Heart right ventricle (tissue), 16 donors: Measurements from ENCODE around the gene SFMBT2. TPM values are rescaled to one million over a fixed set of nuclear protein-coding genes. Genes with fewer than 3 reads are reported as not detected.
A peak's percentile ranks its signal among the peaks of the same experiment; 100 is the strongest.

Experiments used
- ATAC-seq, 8 donors: fragments of 200-7000 bp; cut with Tn5 transposase; one replicate each; pipeline ENCODE4 v1.9.1; 2020; ENCODE audit warnings: mild to moderate bottlenecking in 8 of 8, moderate library complexity in 8 of 8, moderate number of reproducible peaks in 1 of 8
- DNase-seq, 2 donors: peaks; one replicate each; pipeline ENCODE4 v3.0.0-alpha.2; 2020
- H3K27ac ChIP-seq, 10 donors: fragments of 200-600 bp; sonication (generic) in 2 of 10; one replicate each; pipeline versions ENCODE4 v1.5.0 to v1.8.0; 2020 to 2022; ENCODE audit warnings: mild to moderate bottlenecking in 3 of 10
- H3K27me3 ChIP-seq, 7 donors: fragments of 200-600 bp; one replicate each; pipeline ENCODE4 v1.8.0; 2021 to 2022; ENCODE audit warnings: mild to moderate bottlenecking in 2 of 7
- H3K36me3 ChIP-seq, 9 donors: fragments of 200-600 bp; sonication (generic) in 1 of 9; one replicate each; pipeline versions ENCODE4 v1.5.0 to v1.8.0; 2020 to 2022; ENCODE audit warnings: mild to moderate bottlenecking in 2 of 9
- H3K4me1 ChIP-seq, 9 donors: fragments of 200-600 bp; sonication (generic) in 1 of 9; one replicate each; pipeline versions ENCODE4 v1.5.0 to v1.8.0; 2020 to 2022; ENCODE audit warnings: mild to moderate bottlenecking in 4 of 9
- H3K4me3 ChIP-seq, 10 donors: fragments of 200-600 bp; sonication (generic) in 2 of 10; one replicate each; pipeline versions ENCODE4 v1.5.0 to v1.8.0; 2020 to 2022; ENCODE audit warnings: mild to moderate bottlenecking in 7 of 10, moderate library complexity in 2 of 10
- H3K9me3 ChIP-seq, 11 donors: fragments of 200-600 bp in 10 of 11; sonication (generic) in 2 of 11; one replicate each; pipeline versions ENCODE4 v1.5.0 to v1.8.0; 2013 to 2022; ENCODE audit warnings: mild to moderate bottlenecking in 2 of 11, control low read depth in 1 of 11, moderate library complexity in 1 of 11
- WGBS, 2 donors: extraction: QIAGEN DNeasy Blood & Tissue Kit; methylation state at CpG; one replicate each; pipeline ENCODE4 v1.1.7; 2013; ENCODE audit warnings: inconsistent platforms in 1 of 2; 5-methylcytosine and 5-hydroxymethylcytosine counted together
- intact Hi-C, 10 donors: fragments of 100-400 bp; cut with DNase I; formaldehyde crosslinking; loops; one replicate each; pipeline versions ENCODE4 v1.11.1 to v1.14.2; 2022
- polyA plus RNA-seq, 2 donors: library from polyadenylated mRNA; stranded (reverse); fragments of 200-250 nt; gene quantifications; one replicate each; pipeline ENCODE4 v1.2.3, GENCODE V29; 2013
- total RNA-seq, 10 donors: library from RNA; stranded (reverse); fragmentation: NEBNext Ultra II Directional in 3 of 10; extraction: Animal tissue kit (Norgen Biotek cat#: 25700) in 3 of 10; gene quantifications; one replicate each; pipeline versions ENCODE4 v1.2.1 to v1.2.4, GENCODE V29; 2021 to 2023
- TF ChIP-seq, protein P1 (sequence below), 9 donors: fragments of 200-600 bp; sonication (generic) in 2 of 9; IDR thresholded peaks; one replicate each; pipeline versions ENCODE4 v1.5.0 to v1.8.0; 2021 to 2022; ENCODE audit warnings: antibody characterized with exemption in 9 of 9, mild to moderate bottlenecking in 5 of 9, moderate library complexity in 1 of 9
- donor health status: Arrhythmogenic right ventricular cardiomyopathy.
- donor health status: ischemic (EF 13 %, LVEDD 7.1; RV severe dilation, severe dysfunction).
- donor health status: healthy with polysubstance abuse.
- donor health status: DM: no; HTN: yes; CAD: no.
- donor health status: DM: no; HTN: no; CAD: no.
- donor health status: ischemic (EF 25% LVEDD 6.9; RV normal size, moderate dysfunction).
- donor health status: ischemic (EF 25% LVEDD 5.7; RV mildly dilated, moderate dysfunction).
- donor health status: healthy.
- donor health status: DM: yes; HTN: yes; CAD: no.
- donor health status: Ischemic cardiomyopathy.
- donor health status: ischemic (EF 35%, LVEDD 5.7; RV mildly dilated, moderate dysfunction).
- donor health status: nonischemic (EF 11% LVEDD 7.7; RV severe dilation, severe dysfunction).
- donor health status: DM: yes; HTN: yes; CAD: no.
- donor health status: PGD.
- donor health status: ischemic (EF 29% LVEDD 5.4; RV normal size, mild dysfunction).
- donor health status: nonischemic (EF 23%, LVEDD 6.1; RV moderate dilation, normal function).

The SFMBT2 gene
- total and polyA plus RNA-seq, 12 donors: 4.1 to 14.2 (median 10.0) TPM

DNA sequence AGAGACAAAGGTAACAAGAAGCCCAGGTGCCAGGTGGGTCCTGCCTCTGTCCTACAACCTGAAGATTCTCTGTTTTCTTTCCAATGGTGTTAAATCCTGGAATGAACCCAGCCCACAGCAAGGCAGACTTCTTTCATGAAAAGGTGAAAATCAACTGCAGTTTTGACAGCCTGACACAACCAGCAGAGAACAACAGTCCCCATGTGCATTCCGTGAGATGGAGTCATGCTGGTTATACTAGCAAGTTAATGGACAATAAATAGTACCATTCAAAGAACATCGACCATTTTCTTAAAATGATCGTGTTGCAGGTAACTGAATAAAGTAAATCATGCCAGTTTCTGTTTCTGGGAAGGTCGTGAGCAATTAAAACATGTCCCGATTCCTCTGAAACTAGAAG lies 131.5 kb downstream of the SFMBT2 start:
- intact Hi-C loops: no loop called here
- ATAC-seq (no peak), DNase-seq (no peak)
- TF ChIP-seq, protein P1, sequence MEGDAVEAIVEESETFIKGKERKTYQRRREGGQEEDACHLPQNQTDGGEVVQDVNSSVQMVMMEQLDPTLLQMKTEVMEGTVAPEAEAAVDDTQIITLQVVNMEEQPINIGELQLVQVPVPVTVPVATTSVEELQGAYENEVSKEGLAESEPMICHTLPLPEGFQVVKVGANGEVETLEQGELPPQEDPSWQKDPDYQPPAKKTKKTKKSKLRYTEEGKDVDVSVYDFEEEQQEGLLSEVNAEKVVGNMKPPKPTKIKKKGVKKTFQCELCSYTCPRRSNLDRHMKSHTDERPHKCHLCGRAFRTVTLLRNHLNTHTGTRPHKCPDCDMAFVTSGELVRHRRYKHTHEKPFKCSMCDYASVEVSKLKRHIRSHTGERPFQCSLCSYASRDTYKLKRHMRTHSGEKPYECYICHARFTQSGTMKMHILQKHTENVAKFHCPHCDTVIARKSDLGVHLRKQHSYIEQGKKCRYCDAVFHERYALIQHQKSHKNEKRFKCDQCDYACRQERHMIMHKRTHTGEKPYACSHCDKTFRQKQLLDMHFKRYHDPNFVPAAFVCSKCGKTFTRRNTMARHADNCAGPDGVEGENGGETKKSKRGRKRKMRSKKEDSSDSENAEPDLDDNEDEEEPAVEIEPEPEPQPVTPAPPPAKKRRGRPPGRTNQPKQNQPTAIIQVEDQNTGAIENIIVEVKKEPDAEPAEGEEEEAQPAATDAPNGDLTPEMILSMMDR (IDR thresholded peaks at IDR 0.05): no peak
- Histone ChIP-seq H3K4me1 (peaks cover 0 to 16% (median 0%) of the 10 kb centered on the region in 9 donors), H3K4me3 (no peak overlapping the region), H3K9me3 (no peaks in the 10 kb centered on the region), H3K27me3 (no peaks in the 10 kb centered on the region), H3K27ac (no peak overlapping the region), H3K36me3 (peaks cover 0 to 20% (median 0%) of the 10 kb centered on the region in 9 donors)
- WGBS, 2 donors: 84 to 96% methylated on average over 5 of the region's 5 CpGs

DNA sequence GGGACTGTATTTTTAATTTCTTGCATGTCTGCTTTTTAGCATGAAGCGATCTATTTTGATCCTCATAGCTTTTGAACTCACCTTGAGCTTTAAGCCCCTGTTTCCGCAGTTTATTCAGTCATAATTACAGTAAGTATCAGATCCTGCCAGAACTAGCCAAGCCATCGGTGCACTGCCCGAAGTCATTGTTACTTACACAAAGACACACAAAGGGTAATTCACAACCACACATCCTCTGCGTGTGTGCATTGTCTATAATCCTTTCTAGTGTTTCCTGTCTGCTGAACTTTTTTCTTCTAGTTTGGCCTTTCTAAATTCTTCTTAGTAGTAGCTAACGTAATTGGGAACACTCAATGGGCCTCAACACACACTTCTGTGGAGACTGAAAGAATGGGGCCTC lies 133.0 kb downstream of the SFMBT2 start:
- peaks cover 0 to 21% (median 0%) of the 10 kb centered on the region in 9 donors for H3K36me3 ChIP-seq
- DNase-seq (no peak), ATAC-seq (peak in 6 of 8 donors; percentile 44 to 85 (median 64))
- H3K9me3 ChIP-seq: no peaks in the 10 kb centered on the region
- H3K4me1 ChIP-seq: peaks cover 0 to 11% (median 0%) of the 10 kb centered on the region in 9 donors
- intact Hi-C loops: no loop called here
- H3K27me3 ChIP-seq: no peaks in the 10 kb centered on the region
- H3K4me3 ChIP-seq: no peak overlapping the region
- WGBS, 2 donors: 73 to 81% methylated on average over 6 of the region's 6 CpGs
- H3K27ac ChIP-seq: no peak overlapping the region
- TF ChIP-seq, protein P1 (IDR thresholded peaks at IDR 0.05): no peak

DNA sequence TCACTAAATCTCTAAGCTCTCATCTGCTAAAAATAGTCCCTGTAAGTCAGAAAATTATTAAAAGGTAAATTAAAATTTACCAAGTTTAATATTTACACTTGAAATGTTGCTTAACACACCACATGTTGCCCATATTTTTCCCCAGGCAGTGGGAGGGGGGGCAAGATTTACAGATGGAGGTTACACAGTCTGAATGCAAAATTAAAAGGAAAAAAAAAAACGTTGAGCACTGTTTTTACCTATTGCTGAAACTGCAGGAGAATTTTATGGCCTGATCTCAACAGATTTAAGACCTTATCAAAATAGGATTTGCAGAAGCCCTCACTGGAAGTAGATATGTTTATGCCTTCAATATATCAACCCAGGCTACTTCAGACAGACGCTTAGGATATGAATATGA lies 133.4 kb downstream of the SFMBT2 start:
- H3K27me3 ChIP-seq: no peaks in the 10 kb centered on the region
- peaks cover 0 to 21% (median 0%) of the 10 kb centered on the region in 9 donors for H3K36me3 ChIP-seq
- H3K9me3 ChIP-seq: no peaks in the 10 kb centered on the region
- no peak overlapping the region for H3K4me3 ChIP-seq
- H3K4me1 ChIP-seq: peaks cover 0 to 11% (median 0%) of the 10 kb centered on the region in 9 donors
- no peak for DNase-seq
- intact Hi-C loops: no loop called here
- TF ChIP-seq, protein P1 (IDR thresholded peaks at IDR 0.05): no peak
- no peak for ATAC-seq
- no peak overlapping the region for H3K27ac ChIP-seq
- 60 to 66% methylated on average over 2 of the region's 2 CpGs for WGBS, 2 donors

DNA sequence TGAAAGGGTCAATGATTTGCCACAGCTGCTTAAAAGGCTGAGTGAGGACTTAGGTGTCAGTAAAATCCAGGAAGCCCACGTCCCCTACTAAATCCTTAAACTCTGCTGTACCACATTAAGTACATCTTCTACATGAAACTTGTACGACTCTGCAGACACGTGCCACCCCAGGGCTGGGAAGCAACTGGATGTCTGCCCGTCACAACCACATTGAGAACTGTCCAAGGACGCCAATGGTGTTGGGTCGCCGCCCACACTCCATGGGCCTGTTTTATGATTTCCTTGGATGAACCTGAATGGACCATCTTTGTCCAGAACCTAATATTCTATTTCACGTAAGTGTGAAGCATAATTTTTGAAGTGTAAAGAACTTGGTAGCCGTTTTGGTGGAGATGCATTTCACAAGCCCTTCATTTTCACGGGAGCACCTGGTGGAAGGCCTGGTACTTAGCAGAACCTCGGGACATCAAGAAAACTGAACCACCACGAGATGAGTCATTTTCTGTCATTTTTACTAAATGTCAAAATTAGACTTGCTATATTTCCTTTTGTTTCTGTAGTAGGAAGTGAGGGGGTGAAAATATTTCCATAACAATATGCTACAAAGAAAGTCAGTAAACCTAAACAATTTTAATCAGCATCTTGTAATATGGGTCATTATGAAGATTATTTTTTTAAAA lies 134.9 kb downstream of the SFMBT2 start:
- H3K27ac ChIP-seq: no peak overlapping the region
- H3K36me3 ChIP-seq: peaks cover 0 to 21% (median 0%) of the 10 kb centered on the region in 9 donors
- TF ChIP-seq, protein P1 (IDR thresholded peaks at IDR 0.05): no peak
- no peaks in the 10 kb centered on the region for H3K9me3 ChIP-seq
- DNase-seq: no peak
- WGBS, 2 donors: 86 to 93% methylated on average over 12 of the region's 12 CpGs
- H3K27me3 ChIP-seq: no peaks in the 10 kb centered on the region
- peak in 2 of 8 donors; percentile 63 to 67 for ATAC-seq
- H3K4me3 ChIP-seq: no peak overlapping the region
- peaks cover 0 to 11% (median 0%) of the 10 kb centered on the region in 9 donors for H3K4me1 ChIP-seq
- intact Hi-C loops: no loop called here
